Parathyroid adenoma (tissue), 2 donors: ENCODE measurements around the gene ECT2L.
"Not testable (repeated sequence)": the region's sequence is repeated elsewhere in the genome, so short reads cannot be mapped to it uniquely, and the experiment has no call there.

Experiments
- H2AFZ ChIP-seq: fragments of 300-600 bp; sonication (generic); one replicate; pipeline ENCODE4 v1.7.0; 2017; ENCODE audit warnings: antibody characterized with exemption, mild to moderate bottlenecking
- H3K27ac ChIP-seq: fragments of 300-600 bp; sonication (generic); one replicate; pipeline ENCODE4 v1.7.0; 2017
- H3K27me3 ChIP-seq: fragments of 300-600 bp; sonication (generic); one replicate; pipeline ENCODE4 v1.7.0; 2017; ENCODE audit warnings: low read length; ENCODE audit not compliant: control insufficient read depth, insufficient read depth
- H3K36me3 ChIP-seq: fragments of 300-600 bp; sonication (generic); one replicate; pipeline ENCODE4 v1.7.0; 2017; ENCODE audit warnings: low read length; ENCODE audit not compliant: control insufficient read depth, insufficient read depth
- H3K4me1 ChIP-seq: fragments of 300-600 bp; sonication (generic); one replicate; pipeline ENCODE4 v1.7.0; 2017; ENCODE audit warnings: control low read depth
- H3K4me2 ChIP-seq: fragments of 300-600 bp; sonication (generic); one replicate; pipeline ENCODE4 v1.7.0; 2017; ENCODE audit warnings: low read length
- H3K4me3 ChIP-seq: fragments of 300-600 bp; sonication (generic); one replicate; pipeline ENCODE4 v1.7.0; 2017; ENCODE audit warnings: low read depth, low read length
- H3K79me2 ChIP-seq: fragments of 300-600 bp; sonication (generic); one replicate; pipeline ENCODE4 v1.7.0; 2017; ENCODE audit warnings: control low read depth
- H3K9ac ChIP-seq: fragments of 300-600 bp; sonication (generic); one replicate; pipeline ENCODE4 v1.7.0; 2017; ENCODE audit warnings: mild to moderate bottlenecking
- H3K9me3 ChIP-seq: fragments of 300-600 bp; sonication (generic); one replicate; pipeline ENCODE4 v1.7.0; 2017; ENCODE audit warnings: low read length; ENCODE audit not compliant: control insufficient read depth
- CTCF ChIP-seq: fragments of 300-600 bp; sonication (generic); IDR thresholded peaks from one replicate; pipeline ENCODE4 v1.7.0; 2017; ENCODE audit warnings: antibody characterized with exemption, mild to moderate bottlenecking
- donor health status: primary hyperparathyroidism.

The ECT2L gene

GRCh38 chr6:138925806-138926205, 129.9 kb downstream of the ECT2L start:
- no peak overlapping the region for H3K27ac ChIP-seq
- H3K4me3 ChIP-seq, result no peak overlapping the region
- no peak overlapping the region for H2AFZ ChIP-seq

GRCh38 chr6:138926579-138926978, 130.7 kb downstream of the ECT2L start:
- no peaks in the 10 kb centered on the region for H3K27me3 ChIP-seq
- no peaks in the 10 kb centered on the region for H3K79me2 ChIP-seq
- no peak overlapping the region for H3K4me3 ChIP-seq
- H3K9me3 ChIP-seq, result no peaks in the 10 kb centered on the region
- H3K27ac ChIP-seq, result no peak overlapping the region
- H3K36me3 ChIP-seq, result no peaks in the 10 kb centered on the region
- H3K4me1 ChIP-seq, result no peaks in the 10 kb centered on the region
- no peak overlapping the region for H3K4me2 ChIP-seq
- H2AFZ ChIP-seq, result no peak overlapping the region
- H3K9ac ChIP-seq, result no peak overlapping the region
- no peak for TF ChIP-seq CTCF

More at GRCh38 chr6:138925806-138926205, 129.9 kb downstream of the ECT2L start:
- no peaks in the 10 kb centered on the region for H3K79me2 ChIP-seq
- H3K4me2 ChIP-seq, result no peak overlapping the region
- H3K27me3 ChIP-seq, result no peaks in the 10 kb centered on the region
- no peaks in the 10 kb centered on the region for H3K4me1 ChIP-seq
- TF ChIP-seq CTCF, result no peak
- H3K9me3 ChIP-seq, result no peaks in the 10 kb centered on the region
- H3K9ac ChIP-seq, result no peak overlapping the region
- H3K36me3 ChIP-seq, result no peaks in the 10 kb centered on the region

GRCh38 chr6:138931660-138932059, 135.8 kb downstream of the ECT2L start:
- H3K4me2 ChIP-seq, result no peak overlapping the region
- no peaks in the 10 kb centered on the region for H3K27me3 ChIP-seq
- H3K27ac ChIP-seq, result no peak overlapping the region
- H3K79me2 ChIP-seq, result no peaks in the 10 kb centered on the region
- no peak for TF ChIP-seq CTCF
- no peak overlapping the region for H3K9ac ChIP-seq
- no peak overlapping the region for H3K4me3 ChIP-seq
- no peaks in the 10 kb centered on the region for H3K9me3 ChIP-seq
- no peaks in the 10 kb centered on the region for H3K36me3 ChIP-seq
- H3K4me1 ChIP-seq, result no peaks in the 10 kb centered on the region
- H2AFZ ChIP-seq, result no peak overlapping the region

GRCh38 chr6:138936873-138937272, 141.0 kb downstream of the ECT2L start:
- H2AFZ ChIP-seq, H3K27me3 ChIP-seq, H3K4me1 ChIP-seq, H3K36me3 ChIP-seq, H3K27ac ChIP-seq, H3K9ac ChIP-seq, H3K4me2 ChIP-seq, H3K79me2 ChIP-seq, H3K4me3 ChIP-seq, H3K9me3 ChIP-seq: not testable (repeated sequence)

GRCh38 chr6:138943089-138943625, 147.3 kb downstream of the ECT2L start:
- peaks cover 6% of the 10 kb centered on the region for H3K4me1 ChIP-seq
- no peaks in the 10 kb centered on the region for H3K36me3 ChIP-seq
- H3K79me2 ChIP-seq, result no peaks in the 10 kb centered on the region
- TF ChIP-seq CTCF, result no peak
- H3K9ac ChIP-seq, result no peak overlapping the region
- H3K9me3 ChIP-seq, result no peaks in the 10 kb centered on the region
- no peaks in the 10 kb centered on the region for H3K27me3 ChIP-seq
- no peak overlapping the region for H3K27ac ChIP-seq
- no peak overlapping the region for H2AFZ ChIP-seq
- no peak overlapping the region for H3K4me3 ChIP-seq
- no peak overlapping the region for H3K4me2 ChIP-seq
